Liver (tissue), 9 donors: Measurements from ENCODE around the gene SLC9A3. TPM values are rescaled to one million over a fixed set of nuclear protein-coding genes. Genes with fewer than 3 reads are reported as not detected.

ENCODE experiments used
- DNase-seq: peaks from one replicate; pipeline ENCODE4 v3.0.0-alpha.2; 2017; ENCODE audit warnings: low spot score
- H3K27ac ChIP-seq, 2 donors: one replicate each; pipeline ENCODE4 v1.7.0; 2013; ENCODE audit warnings: inconsistent platforms in 2 of 2, low read length in 2 of 2, control low read depth in 1 of 2, low read depth in 1 of 2, mild to moderate bottlenecking in 1 of 2
- H3K27me3 ChIP-seq, 4 donors: one replicate each; pipeline versions ENCODE4 v1.6.1 to v1.7.0; 2013; ENCODE audit warnings: low read length in 3 of 4, inconsistent platforms in 1 of 4, mild to moderate bottlenecking in 1 of 4, moderate library complexity in 1 of 4; ENCODE audit not compliant: control insufficient read depth in 4 of 4, insufficient read depth in 4 of 4
- H3K36me3 ChIP-seq, 4 donors: one replicate each; pipeline versions ENCODE4 v1.6.1 to v1.7.0; 2013; ENCODE audit warnings: low read length in 3 of 4, mild to moderate bottlenecking in 3 of 4, low read depth in 1 of 4, moderate library complexity in 1 of 4; ENCODE audit not compliant: control insufficient read depth in 4 of 4, insufficient read depth in 3 of 4
- H3K4me1 ChIP-seq, 4 donors: one replicate each; pipeline versions ENCODE4 v1.6.1 to v1.7.0; 2013; ENCODE audit warnings: low read length in 3 of 4, mild to moderate bottlenecking in 3 of 4, moderate library complexity in 1 of 4; ENCODE audit not compliant: control insufficient read depth in 4 of 4, insufficient read depth in 4 of 4
- H3K4me3 ChIP-seq, 3 donors: one replicate each; pipeline versions ENCODE4 v1.6.1 to v1.7.0; 2013; ENCODE audit warnings: low read length in 3 of 3, control low read depth in 1 of 3, low read depth in 1 of 3, mild to moderate bottlenecking in 1 of 3
- H3K9ac ChIP-seq, 2 donors: one replicate each; pipeline ENCODE4 v1.7.0; 2013; ENCODE audit warnings: low read length in 2 of 2, mild to moderate bottlenecking in 2 of 2, moderate library complexity in 2 of 2, control low read depth in 1 of 2, low read depth in 1 of 2
- H3K9me3 ChIP-seq, 4 donors: one replicate each; pipeline versions ENCODE4 v1.6.1 to v1.7.0; 2013; ENCODE audit warnings: low read length in 3 of 4; ENCODE audit not compliant: control insufficient read depth in 4 of 4
- EGR1 ChIP-seq, 2 donors: IDR thresholded peaks; 2 replicates each; pipeline ENCODE4 v1.6.1; 2016 to 2018; ENCODE audit warnings: antibody characterized with exemption in 2 of 2, low read depth in 2 of 2
- FOXA2 ChIP-seq: IDR thresholded peaks from 2 replicates; pipeline ENCODE4 v1.6.1; 2016; ENCODE audit warnings: antibody characterized with exemption
- GABPA ChIP-seq, 2 donors: IDR thresholded peaks in 1 of 2; conservative IDR thresholded peaks in 1 of 2; 2 replicates each; pipeline ENCODE4 v1.6.1; 2016; ENCODE audit warnings: antibody characterized with exemption in 2 of 2, mild to moderate bottlenecking in 1 of 2, moderate library complexity in 1 of 2
- JUND ChIP-seq, 2 donors: IDR thresholded peaks; 2 replicates each; pipeline ENCODE4 v1.6.1; 2016; ENCODE audit warnings: antibody characterized with exemption in 2 of 2
- RAD21 ChIP-seq, 2 donors: IDR thresholded peaks; 2 replicates each; pipeline ENCODE4 v1.6.1; 2016; ENCODE audit warnings: antibody characterized with exemption in 2 of 2, mild to moderate bottlenecking in 2 of 2
- TAF1 ChIP-seq: conservative IDR thresholded peaks from 2 replicates; pipeline ENCODE4 v1.6.1; 2016; ENCODE audit warnings: antibody characterized with exemption, mild to moderate bottlenecking
- YY1 ChIP-seq: IDR thresholded peaks from 2 replicates; pipeline ENCODE4 v1.6.1; 2016; ENCODE audit warnings: antibody characterized with exemption, mild to moderate bottlenecking
- WGBS: extraction: QIAGEN DNeasy Blood & Tissue Kit; methylation state at CpG from one replicate; pipeline ENCODE4 v1.1.7; 2013; 5-methylcytosine and 5-hydroxymethylcytosine counted together
- polyA plus RNA-seq, 2 donors: library from polyadenylated mRNA; stranded (reverse) in 1 of 2; unstranded in 1 of 2; fragments of 200-250 nt in 1 of 2; fragments of >200 nt in 1 of 2; fragmentation: Nextera tagmentation in 1 of 2; extraction: Ambion mirVana in 1 of 2; gene quantifications; one replicate each; pipeline versions ENCODE4 v1.2.1 to v1.2.3, GENCODE V29; 2013 to 2015
- total RNA-seq, 2 donors: library from RNA; depleted of rRNA; stranded (reverse); fragments of >200 nt; gene quantifications; one replicate each; pipeline ENCODE4 v1.2.3, GENCODE V29; 2014
- TF ChIP-seq, protein P1 (sequence below): IDR thresholded peaks from 2 replicates; pipeline ENCODE4 v1.6.1; 2016; ENCODE audit warnings: antibody characterized with exemption
- TF ChIP-seq, protein P2 (sequence below): IDR thresholded peaks from 2 replicates; pipeline ENCODE4 v1.6.1; 2016; ENCODE audit warnings: antibody characterized with exemption
- TF ChIP-seq, protein P3 (sequence below): IDR thresholded peaks from 2 replicates; pipeline ENCODE4 v1.6.1; 2016; ENCODE audit warnings: antibody characterized with exemption, mild to moderate bottlenecking
- donor health status: healthy.
- donor health status: healthy.
- donor health status: healthy.
- donor health status: healthy.
- donor health status: healthy.

Gene SLC9A3
- total and polyA plus RNA-seq, 4 donors: 0.31 to 1.0 (median 0.67) TPM

DNA sequence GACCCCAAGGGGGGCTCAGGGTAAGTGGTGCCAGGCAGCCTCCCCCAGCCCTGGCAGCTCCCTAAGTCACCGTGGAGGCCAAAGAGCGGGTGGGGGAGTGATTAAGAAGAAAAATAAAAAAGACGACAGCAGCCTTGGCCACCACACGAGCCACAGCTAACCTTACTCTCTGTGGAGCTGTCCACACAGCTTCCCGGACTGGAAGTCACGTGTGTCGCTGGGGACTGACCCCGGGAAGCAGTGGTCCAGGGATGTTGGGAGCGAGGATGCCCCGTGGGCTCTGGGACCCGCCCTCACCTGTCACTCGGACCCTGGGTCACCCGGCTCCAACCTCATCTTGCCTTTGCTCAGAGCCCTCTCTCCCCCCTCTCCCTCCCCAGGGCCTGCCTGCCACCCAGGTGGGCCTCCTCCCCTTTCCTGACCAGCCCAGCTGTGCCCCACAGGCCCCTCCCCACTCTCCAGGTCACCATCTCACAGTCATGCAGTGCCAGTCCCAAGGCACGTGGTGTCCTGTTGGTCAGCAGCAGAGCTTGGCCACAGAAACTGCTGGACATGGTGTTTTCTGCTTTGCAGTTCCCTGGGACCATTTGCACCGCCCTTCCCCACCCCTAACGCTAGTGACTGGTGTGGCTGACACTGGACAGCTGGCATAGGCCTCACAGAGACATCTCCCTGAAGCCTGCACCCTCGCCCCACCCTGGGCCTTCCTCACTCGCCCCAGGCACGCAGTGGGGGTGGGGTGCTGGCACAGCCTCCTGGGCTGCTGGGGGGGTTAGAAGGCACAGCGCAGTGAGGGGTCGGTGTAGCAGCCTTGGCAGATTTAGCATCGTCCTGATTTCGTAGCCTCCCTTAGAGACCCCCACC, 91.1 kb downstream of the SLC9A3 start:
- no peaks in the 10 kb centered on the region for H3K4me1 ChIP-seq
- no peak for DNase-seq
- no peaks in the 10 kb centered on the region for H3K36me3 ChIP-seq
- 82% methylated on average over 23 of the region's 23 CpGs for WGBS
- peaks cover 0 to 2% (median 0%) of the 10 kb centered on the region in 4 donors for H3K27me3 ChIP-seq
- H3K4me3 ChIP-seq: no peak overlapping the region
- no peaks in the 10 kb centered on the region for H3K9me3 ChIP-seq
- no peak overlapping the region for H3K9ac ChIP-seq
- H3K27ac ChIP-seq: no peak overlapping the region
- TF ChIP-seq JUND (IDR thresholded peaks at IDR 0.05) (no peak), YY1 (no peak)

DNA sequence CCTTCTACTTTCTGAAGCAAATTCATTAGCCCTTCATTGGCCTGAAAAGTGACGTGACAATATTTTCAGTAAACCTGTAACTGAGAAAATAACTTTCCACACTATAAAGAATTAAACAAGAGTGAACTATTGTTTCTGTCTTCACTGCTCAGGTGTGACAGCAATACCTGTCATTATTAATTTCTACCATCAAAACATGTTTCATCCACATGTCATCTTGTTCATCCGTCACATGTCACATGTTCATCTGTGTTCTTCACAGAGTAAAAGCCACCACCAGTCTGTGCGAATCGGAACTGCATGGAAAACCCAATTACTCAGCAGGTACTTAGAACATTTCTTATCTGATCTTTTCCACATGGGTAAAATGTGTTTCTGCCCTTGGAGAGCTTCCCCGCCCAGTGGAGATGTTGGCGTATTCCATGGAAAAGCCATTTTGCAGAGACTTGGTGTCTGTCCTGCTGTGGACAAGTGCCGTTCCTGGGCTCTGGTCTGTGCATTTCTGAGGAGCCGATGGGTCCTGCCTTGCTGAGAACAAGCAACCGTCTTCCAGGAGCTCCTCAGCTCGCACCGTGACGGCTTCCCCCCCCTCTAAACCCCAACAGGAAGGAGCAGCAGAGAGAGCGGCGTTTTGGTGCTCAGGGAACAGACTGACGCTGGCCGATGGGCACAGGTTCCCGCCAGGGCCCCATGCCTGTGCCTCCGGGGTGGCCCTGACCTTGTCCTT, 91.9 kb downstream of the SLC9A3 start:
- H3K9ac ChIP-seq: no peak overlapping the region
- DNase-seq: no peak
- peaks cover 0 to 2% (median 0%) of the 10 kb centered on the region in 4 donors for H3K27me3 ChIP-seq
- no peak for TF ChIP-seq GABPA (IDR thresholded peaks at IDR 0.05 in 1 of 2, conservative IDR thresholded peaks at IDR 0.05 in 1 of 2)
- no peak for TF ChIP-seq EGR1 (IDR thresholded peaks at IDR 0.05; ENCODE audit: low read depth in 2 of 2)
- no peak for TF ChIP-seq FOXA2
- TF ChIP-seq, protein P1, sequence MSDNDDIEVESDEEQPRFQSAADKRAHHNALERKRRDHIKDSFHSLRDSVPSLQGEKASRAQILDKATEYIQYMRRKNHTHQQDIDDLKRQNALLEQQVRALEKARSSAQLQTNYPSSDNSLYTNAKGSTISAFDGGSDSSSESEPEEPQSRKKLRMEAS: no peak
- no peak for TF ChIP-seq RAD21 (IDR thresholded peaks at IDR 0.05)
- TF ChIP-seq, protein P2, sequence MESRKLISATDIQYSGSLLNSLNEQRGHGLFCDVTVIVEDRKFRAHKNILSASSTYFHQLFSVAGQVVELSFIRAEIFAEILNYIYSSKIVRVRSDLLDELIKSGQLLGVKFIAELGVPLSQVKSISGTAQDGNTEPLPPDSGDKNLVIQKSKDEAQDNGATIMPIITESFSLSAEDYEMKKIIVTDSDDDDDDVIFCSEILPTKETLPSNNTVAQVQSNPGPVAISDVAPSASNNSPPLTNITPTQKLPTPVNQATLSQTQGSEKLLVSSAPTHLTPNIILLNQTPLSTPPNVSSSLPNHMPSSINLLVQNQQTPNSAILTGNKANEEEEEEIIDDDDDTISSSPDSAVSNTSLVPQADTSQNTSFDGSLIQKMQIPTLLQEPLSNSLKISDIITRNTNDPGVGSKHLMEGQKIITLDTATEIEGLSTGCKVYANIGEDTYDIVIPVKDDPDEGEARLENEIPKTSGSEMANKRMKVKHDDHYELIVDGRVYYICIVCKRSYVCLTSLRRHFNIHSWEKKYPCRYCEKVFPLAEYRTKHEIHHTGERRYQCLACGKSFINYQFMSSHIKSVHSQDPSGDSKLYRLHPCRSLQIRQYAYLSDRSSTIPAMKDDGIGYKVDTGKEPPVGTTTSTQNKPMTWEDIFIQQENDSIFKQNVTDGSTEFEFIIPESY: no peak
- TF ChIP-seq, protein P3, sequence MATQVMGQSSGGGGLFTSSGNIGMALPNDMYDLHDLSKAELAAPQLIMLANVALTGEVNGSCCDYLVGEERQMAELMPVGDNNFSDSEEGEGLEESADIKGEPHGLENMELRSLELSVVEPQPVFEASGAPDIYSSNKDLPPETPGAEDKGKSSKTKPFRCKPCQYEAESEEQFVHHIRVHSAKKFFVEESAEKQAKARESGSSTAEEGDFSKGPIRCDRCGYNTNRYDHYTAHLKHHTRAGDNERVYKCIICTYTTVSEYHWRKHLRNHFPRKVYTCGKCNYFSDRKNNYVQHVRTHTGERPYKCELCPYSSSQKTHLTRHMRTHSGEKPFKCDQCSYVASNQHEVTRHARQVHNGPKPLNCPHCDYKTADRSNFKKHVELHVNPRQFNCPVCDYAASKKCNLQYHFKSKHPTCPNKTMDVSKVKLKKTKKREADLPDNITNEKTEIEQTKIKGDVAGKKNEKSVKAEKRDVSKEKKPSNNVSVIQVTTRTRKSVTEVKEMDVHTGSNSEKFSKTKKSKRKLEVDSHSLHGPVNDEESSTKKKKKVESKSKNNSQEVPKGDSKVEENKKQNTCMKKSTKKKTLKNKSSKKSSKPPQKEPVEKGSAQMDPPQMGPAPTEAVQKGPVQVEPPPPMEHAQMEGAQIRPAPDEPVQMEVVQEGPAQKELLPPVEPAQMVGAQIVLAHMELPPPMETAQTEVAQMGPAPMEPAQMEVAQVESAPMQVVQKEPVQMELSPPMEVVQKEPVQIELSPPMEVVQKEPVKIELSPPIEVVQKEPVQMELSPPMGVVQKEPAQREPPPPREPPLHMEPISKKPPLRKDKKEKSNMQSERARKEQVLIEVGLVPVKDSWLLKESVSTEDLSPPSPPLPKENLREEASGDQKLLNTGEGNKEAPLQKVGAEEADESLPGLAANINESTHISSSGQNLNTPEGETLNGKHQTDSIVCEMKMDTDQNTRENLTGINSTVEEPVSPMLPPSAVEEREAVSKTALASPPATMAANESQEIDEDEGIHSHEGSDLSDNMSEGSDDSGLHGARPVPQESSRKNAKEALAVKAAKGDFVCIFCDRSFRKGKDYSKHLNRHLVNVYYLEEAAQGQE: no peak
- TF ChIP-seq TAF1: no peak
- no peaks in the 10 kb centered on the region for H3K36me3 ChIP-seq
- H3K4me3 ChIP-seq: no peak overlapping the region
- no peak overlapping the region for H3K27ac ChIP-seq
- 83% methylated on average over 18 of the region's 18 CpGs for WGBS
- H3K4me1 ChIP-seq: no peaks in the 10 kb centered on the region
- no peaks in the 10 kb centered on the region for H3K9me3 ChIP-seq
